HG03060 (cell line): Measurements from ENCODE around the gene CCDC183.
A peak's percentile ranks its signal among the peaks of the same experiment; 100 is the strongest.

Experiments
- ATAC-seq: cut with Tn5 transposase; IDR thresholded peaks from one replicate; pipeline ENCODE4 v1.9.1; 2021; ENCODE audit warnings: low read depth, moderate number of reproducible peaks; ENCODE audit not compliant: unreplicated experiment

Gene CCDC183

DNA sequence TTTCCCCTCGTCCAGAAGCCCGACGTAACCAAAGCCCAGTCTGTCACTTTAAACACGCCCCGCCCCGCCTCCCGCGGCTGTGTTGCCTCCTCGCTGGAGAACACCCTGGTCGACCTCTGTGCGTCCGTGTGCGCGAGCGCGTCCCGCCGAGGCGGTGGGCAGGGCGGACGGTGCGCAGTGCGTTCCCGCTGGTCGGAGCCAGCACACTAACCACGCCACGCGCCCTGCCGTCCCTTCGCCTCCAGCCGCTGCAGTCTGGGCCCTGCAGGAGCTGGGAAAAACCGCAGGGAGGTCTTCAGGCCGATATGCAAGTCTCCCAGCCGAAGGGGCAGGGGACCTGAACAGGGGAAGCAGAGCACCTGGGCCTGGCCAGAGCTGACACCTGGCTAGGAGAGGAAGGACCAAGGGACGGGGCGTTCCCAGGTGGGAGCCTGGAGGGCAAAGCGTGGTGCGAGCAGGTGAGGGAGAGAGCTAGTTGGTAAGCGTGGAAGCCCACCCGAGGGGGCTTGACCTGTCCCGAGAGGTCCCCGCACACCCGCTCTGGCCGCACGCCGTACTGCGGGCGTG, 51.8 kb downstream of the CCDC183 start:
- no peak for ATAC-seq

DNA sequence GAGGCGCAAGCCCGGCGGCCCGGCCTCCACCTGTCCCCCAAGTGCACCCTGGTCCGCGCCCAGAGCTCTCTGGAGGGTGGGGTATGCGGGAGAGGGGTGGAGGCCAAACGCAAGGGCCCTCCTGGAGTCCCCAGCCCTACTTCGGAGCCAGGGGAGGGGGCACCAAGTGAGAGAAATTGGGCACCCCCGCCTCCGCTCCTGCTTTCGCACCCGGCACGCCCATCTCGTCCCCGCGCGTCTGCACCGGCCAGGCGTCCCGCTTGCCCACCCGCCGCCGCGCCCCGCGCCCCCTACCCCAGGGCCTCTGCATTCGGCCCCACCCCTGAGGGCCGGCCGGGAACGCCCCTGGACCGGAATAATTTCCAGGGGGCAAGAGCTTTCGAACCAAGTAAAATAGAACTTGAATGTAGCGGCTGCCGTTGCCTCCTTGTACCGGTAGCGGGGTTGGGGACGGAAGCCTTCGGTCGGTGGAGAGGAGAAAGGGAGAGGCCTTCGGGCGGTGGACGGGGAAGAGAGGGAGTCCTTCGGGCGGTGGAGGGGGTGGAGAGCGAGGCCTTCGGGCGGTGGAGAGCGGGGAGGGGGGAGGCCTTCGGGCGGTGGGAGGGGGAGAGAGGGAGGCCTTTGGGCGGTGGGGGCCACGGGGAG, 52.4 kb downstream of the CCDC183 start:
- ATAC-seq, result no peak

DNA sequence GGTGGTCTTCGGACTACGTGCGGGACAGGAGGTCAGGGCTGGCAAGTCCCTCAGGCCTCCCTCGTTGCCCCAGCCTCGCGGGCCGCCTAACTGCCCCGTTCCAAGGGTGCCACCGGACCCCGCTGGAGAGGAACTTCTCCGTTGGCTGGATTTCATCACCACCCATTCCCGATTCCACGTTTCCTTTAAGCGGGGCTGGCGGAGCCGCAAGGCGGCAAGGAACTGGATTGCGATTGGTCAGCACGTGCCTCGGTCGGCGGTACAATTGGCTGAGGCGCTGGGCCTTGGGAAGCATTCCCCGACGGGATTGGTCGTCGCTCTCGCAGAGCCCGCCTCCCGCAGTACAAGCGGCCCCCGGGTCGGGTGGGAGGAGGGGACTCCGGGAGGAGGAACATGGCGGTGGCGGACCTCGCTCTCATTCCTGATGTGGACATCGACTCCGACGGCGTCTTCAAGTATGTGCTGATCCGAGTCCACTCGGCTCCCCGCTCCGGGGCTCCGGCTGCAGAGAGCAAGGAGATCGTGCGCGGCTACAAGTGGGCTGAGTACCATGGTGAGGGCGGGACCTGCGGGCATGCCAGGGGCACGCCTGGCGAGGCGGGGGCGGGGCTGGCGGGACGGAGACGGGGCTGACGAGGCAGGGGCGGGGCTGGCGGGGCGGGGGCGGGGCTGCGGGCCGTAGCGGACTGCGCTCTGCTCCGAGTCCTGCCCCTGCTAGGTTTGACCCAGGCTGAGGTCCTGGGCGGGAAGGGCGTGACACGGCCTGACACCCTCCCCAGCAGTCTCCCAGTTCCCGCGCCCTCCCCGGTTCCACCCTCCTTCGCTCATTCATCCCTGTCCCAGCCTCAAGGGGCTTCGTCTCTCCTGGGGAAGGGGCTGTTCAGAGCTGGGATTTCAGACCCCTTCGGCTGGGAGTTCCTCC, 53.2 kb downstream of the CCDC183 start, which contains the start of gene PHPT1:
PHPT1 (plus strand) TSS at position 372 of the 922 bp plus-strand sequence; CDS start at position 394, 22 bp downstream.
- ATAC-seq, result peak; percentile 76

DNA sequence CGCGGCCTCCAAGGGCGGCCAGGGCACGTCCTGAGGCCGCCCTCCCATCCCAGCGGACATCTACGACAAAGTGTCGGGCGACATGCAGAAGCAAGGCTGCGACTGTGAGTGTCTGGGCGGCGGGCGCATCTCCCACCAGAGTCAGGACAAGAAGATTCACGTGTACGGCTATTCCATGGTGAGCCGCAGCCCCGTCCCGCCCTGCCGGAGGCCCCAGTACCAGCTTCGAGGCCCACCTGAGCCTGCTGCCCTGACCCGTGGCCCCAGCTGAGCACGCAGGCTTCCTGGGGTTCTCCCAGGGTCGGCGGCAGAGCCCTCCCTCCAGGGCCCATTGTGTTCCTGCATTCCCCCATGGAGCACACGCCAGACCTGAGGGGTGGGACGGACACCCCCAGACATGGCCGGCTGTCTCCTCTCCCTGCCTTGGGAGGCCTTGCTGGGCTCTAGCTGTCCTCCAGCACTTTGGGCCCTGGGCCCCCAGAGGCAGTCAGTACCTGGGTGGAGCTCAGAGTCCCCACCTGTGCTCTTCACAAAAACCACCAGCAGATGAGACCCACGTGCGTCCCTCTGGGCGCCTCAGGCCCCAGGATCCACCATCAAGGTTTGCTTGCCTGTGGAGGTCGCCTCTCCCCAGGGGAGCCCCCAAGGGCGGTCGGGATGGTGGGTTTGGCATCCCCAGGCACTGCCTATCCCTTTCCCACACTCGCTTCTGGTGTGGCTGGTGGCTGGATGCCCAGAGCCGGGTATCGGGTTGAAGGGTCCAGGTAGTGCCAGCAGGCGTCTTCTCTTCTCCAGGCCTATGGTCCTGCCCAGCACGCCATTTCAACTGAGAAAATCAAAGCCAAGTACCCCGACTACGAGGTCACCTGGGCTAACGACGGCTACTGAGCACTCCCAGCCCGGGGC, 54.1 kb downstream of the CCDC183 start:
- no peak for ATAC-seq

DNA sequence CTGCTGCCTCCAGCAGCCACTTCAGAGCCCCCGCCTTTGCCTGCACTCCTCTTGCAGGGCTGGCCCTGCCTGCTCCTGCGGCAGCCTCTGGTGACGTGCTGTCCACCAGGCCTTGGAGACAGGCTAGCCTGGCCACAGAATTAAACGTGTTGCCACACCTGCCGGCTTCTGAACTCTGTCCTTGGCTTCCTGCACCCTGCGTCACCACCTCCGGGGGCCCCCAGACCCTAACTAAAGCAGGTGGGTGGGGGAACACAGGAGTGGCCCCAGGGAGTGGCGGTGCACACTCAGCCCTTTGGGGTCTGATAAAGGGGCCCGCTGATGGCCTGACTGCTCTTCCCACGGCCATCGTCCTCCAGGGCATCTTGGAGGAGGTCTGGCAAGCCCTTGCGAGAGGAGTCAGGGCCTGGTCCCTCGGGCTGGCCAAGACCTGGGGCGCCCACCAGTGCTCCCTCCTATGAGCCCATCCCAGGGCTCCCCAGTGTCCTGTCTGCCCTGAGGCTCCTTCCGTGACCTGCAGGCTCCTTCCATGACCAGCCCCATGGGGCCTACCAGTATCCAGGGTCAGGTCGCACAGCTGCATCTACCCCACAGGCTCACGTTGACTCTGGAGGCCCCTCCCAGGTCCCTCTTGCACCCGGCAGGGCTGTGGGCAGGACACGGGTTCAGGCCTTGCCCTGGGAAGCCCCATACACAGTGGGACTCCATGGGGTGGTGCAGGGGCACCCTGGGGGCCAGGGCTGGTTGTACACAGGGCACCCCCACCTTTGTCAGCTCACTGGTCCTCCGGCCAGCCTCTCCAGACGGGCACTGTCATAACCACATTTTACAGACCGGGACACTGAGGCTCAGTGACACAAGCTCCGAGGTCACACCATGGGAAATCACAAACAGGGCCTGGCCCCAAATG, 55.0 kb downstream of the CCDC183 start:
- ATAC-seq, result no peak

DNA sequence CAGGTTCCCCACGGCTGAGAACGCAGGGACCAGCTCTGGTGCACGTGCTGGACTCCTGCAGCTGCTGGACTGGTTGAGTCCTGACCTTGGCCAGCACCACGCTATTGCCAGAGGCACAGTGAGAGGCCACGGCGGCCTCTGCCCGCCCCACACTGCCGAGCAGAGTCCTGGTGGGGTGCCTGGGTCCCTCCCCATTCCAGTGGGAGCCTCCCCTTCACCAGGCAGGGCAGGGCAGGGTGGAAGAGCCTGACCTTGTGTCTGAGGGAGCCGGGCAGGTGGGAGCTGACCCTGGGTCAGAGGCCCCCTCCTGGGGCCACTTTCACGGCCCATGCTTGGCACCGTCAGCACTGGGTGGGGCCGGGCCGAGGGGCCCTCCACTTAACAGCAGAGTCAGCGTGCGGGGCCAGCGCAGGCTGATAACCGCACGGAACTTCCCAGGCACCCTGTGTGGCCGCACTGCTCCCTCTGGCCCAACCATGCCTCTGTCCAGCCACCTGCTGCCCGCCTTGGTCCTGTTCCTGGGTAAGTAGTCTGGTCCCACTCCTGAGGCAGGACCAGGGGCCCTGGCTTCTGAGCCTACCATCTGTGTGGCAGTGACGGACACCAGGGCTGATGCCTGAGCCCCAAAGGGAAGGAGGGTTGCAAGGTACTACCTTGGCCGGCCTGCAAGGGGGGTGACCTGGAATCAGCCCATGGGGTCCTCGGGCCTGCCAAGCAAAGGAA, 56.0 kb downstream of the CCDC183 start, which contains the start of gene MAMDC4:
MAMDC4 (plus strand) TSS at position 406 of the 723 bp plus-strand sequence; CDS start at position 477, 71 bp downstream.
- no peak for ATAC-seq

DNA sequence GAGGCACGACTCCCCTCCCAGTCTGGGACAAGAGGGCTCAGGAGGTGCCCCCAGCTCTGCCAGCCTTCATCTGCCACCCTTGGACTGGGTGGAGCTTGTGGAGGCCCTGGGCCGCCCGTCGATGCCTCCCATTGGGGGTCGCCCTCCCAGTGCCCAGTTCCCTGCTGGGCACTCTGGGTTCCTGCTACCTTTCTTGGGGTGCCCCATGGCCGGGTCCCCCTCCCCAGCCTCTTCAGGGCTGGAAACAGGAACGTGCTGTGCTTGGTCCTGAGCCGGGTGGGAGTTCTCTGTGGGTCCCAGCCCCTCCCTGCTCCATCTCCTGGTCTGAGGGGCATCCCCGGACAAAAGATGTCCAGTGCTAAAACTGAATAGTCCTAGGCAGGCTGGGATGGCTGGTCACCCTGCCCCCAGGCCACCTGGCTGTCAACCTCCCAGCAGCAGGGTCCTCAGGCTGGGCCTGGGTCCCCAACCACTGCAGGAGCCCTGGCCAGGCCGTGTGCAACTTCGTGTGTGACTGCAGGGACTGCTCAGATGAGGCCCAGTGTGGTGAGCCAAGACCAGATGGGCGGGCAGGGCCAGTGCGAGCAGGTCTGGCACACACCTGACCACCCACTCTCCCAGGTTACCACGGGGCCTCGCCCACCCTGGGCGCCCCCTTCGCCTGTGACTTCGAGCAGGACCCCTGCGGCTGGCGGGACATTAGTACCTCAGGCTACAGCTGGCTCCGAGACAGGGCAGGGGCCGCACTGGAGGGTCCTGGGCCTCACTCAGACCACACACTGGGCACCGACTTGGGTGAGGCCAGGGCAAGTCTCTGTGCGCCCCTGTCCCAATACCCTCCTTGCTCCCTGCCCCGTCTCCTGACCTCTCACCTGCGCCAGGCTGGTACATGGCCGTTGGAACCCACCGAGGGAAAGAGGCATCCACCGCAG, 56.8 kb downstream of the CCDC183 start:
- no peak for ATAC-seq

DNA sequence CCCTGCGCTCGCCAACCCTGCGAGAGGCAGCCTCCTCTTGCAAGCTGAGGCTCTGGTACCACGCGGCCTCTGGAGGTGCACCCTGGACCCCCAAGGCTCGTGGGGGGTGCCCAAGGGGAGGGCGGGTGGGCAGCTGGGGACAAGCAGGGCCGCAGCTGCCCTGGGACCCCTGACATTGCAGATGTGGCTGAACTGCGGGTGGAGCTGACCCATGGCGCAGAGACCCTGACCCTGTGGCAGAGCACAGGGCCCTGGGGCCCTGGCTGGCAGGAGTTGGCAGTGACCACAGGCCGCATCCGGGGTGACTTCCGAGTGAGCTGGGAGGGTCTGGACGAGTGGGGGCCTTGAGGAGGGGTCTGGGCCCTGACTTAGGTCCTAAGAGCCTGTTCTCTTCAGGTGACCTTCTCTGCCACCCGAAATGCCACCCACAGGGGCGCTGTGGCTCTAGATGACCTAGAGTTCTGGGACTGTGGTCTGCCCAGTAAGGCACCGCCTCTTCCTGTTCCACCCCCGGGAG, 57.5 kb downstream of the CCDC183 start:
- ATAC-seq, result no peak

DNA sequence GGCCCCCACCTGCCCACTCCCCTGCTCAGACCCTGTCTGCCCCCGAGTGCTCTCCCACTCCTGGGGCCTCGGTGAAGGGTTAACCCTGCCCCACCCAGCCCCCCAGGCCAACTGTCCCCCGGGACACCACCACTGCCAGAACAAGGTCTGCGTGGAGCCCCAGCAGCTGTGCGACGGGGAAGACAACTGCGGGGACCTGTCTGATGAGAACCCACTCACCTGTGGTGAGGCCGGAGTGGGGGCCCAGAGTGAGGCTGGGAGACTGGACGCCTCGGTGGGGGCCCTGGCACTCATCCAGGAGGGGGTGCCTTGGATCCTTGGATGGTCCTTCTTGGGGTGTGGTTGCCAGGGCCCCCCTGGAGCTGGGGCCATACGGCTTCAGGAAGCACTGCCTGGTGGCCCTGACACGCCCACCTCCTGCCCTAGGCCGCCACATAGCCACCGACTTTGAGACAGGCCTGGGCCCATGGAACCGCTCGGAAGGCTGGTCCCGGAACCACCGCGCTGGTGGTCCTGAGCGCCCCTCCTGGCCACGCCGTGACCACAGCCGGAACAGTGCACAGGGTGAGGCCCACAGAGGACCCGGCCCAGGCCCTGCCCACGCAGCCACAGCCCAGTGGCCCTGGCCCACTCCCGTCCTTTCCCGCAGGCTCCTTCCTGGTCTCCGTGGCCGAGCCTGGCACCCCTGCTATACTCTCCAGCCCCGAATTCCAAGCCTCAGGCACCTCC, 58.1 kb downstream of the CCDC183 start:
- no peak for ATAC-seq

DNA sequence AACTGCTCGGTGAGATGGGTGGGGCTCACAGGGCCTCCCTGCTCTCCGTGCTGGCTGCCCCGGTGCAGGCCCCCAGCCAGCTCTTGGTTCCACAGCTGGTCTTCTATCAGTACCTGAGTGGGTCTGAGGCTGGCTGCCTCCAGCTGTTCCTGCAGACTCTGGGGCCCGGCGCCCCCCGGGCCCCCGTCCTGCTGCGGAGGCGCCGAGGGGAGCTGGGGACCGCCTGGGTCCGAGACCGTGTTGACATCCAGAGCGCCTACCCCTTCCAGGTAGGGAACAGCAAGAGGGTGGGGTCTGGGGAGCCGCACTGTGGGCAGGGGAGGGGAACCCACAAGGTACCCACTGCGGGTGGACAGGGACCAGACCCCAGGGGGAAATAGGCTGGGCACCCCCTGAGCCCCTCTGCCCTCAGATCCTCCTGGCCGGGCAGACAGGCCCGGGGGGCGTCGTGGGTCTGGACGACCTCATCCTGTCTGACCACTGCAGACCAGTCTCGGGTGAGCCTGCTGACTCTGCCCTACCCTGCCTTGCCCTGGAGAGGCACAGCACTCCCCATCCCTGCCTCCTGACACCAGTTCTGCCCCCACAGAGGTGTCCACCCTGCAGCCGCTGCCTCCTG, 58.8 kb downstream of the CCDC183 start:
- ATAC-seq, result no peak

DNA sequence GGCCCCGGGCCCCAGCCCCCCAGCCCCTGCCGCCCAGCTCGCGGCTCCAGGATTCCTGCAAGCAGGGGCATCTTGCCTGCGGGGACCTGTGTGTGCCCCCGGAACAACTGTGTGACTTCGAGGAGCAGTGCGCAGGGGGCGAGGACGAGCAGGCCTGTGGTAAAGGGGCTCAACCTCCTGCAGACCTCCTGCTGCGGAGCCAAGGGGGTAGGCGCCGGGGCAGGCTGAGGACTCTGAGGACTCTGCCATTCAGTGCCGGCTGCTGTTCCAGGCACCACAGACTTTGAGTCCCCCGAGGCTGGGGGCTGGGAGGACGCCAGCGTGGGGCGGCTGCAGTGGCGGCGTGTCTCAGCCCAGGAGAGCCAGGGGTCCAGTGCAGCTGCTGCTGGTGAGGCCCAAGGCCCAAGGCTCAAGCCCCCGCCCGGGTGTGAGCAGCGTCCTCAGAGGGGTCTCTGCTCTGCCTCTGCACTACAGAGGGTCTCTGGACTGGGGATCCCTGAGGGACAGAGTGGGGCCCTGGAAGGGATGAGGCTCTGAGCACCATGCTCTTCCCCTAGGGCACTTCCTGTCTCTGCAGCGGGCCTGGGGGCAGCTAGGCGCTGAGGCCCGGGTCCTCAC, 59.4 kb downstream of the CCDC183 start:
- no peak for ATAC-seq

DNA sequence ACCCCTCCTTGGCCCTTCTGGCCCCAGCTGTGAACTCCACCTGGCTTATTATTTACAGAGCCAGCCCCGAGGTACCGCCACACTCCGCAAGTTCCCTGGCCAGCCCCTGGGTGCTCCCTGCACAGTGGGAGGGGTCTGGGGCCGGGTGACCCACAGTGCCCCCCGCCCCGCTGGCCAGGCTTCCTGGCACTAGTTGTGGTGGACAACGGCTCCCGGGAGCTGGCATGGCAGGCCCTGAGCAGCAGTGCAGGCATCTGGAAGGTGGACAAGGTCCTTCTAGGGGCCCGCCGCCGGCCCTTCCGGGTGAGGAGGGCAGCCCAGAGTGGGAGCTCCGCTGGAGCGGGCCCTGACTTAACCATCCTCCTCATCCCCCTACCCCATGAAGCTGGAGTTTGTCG, 59.9 kb downstream of the CCDC183 start:
- no peak for ATAC-seq

DNA sequence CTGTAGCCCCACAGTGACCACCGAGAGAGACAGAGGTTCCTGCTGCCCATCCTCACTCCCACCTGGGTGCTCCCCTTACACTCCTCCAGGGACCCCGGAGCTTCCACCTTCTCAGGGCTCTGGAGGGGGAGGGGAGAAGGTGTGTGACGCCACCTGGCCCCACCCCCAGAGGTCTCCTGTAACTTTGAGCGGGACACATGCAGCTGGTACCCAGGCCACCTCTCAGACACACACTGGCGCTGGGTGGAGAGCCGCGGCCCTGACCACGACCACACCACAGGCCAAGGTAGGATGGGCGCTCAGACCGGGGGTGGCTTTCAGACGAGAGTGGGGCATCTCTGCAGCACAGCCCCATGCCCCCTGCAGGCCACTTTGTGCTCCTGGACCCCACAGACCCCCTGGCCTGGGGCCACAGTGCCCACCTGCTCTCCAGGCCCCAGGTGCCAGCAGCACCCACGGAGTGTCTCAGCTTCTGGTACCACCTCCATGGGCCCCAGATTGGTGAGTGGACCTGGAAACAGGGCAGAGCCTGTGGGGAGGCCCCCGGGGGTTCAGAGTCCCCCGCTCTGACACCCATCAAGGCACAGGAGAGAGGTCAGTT, 60.5 kb downstream of the CCDC183 start:
- no peak for ATAC-seq

DNA sequence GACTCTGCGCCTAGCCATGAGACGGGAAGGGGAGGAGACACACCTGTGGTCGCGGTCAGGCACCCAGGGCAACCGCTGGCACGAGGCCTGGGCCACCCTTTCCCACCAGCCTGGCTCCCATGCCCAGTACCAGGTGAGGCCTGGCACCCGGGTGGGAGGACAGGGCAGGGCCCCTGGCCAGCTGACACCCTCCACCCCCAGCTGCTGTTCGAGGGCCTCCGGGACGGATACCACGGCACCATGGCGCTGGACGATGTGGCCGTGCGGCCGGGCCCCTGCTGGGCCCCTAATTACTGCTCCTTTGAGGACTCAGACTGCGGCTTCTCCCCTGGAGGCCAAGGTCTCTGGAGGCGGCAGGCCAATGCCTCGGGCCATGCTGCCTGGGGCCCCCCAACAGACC, 61.0 kb downstream of the CCDC183 start:
- ATAC-seq, result no peak
